GM12878 (cell line): Measurements from ENCODE around the gene ZMIZ1. TPM values are rescaled to one million over a fixed set of nuclear protein-coding genes. Genes with fewer than 3 reads are reported as not detected.

Experiments
- ATAC-seq: fragments of 200-7000 bp; cut with Tn5 transposase; 3 replicates; pipeline ENCODE4 v1.9.1; 2020; ENCODE audit warnings: mild to moderate bottlenecking, moderate library complexity
- BruUV-seq: library from RNA; stranded (reverse); fragments of 400-500 nt; replicated peaks from 2 replicates; lab custom pipeline; 2021; lab: Mats Ljungman, UMichigan
- CTCF ChIA-PET: fragments of 300-600 bp; sonication (Branson Sonifier 250); formaldehyde crosslinking; extraction: SDS; loops from one replicate; lab custom pipeline; 2021; ENCODE audit warnings: inconsistent platforms; lab: Yijun Ruan, JAX
- POLR2A ChIA-PET: fragments of 350-600 bp; formaldehyde crosslinking; extraction: SDS; loops from one replicate; lab custom pipeline; 2021; ENCODE audit warnings: inconsistent platforms; lab: Charles Lee
- RAD21 ChIA-PET: fragments of 300-600 bp; sonication (Branson Sonifier 250); formaldehyde crosslinking; loops from one replicate; lab custom pipeline; 2023; ENCODE audit warnings: antibody characterized with exemption; ENCODE audit not compliant: unreplicated experiment; lab: Charles Lee
- SMC1A ChIA-PET: fragments of 300-600 bp; sonication (Branson Sonifier 250); formaldehyde crosslinking; loops from one replicate; lab custom pipeline; 2023; ENCODE audit not compliant: unreplicated experiment, uncharacterized antibody; lab: Charles Lee
- DNase-seq: peaks from one replicate; pipeline ENCODE4 v3.0.0-alpha.2; 2011; ENCODE audit warnings: low read depth, low spot score
- FAIRE-seq: peaks from 3 replicates; lab custom pipeline; 2011; peaks lifted over from hg19 to GRCh38; lab: Jason Lieb, UNC
- H2AFZ ChIP-seq: 2 replicates; pipeline ENCODE4 v1.6.0; 2011; ENCODE audit warnings: low read depth, low read length, control low read depth; ENCODE audit not compliant: control insufficient read depth
- H3K27ac ChIP-seq: 2 replicates; pipeline ENCODE4 v1.5.1; 2011; ENCODE audit warnings: control low read depth; ENCODE audit not compliant: control insufficient read depth, insufficient read depth
- H3K27me3 ChIP-seq, 2 experiments: replicated peaks in 1 of 2; 2 replicates each; pipeline versions ENCODE4 v1.6.0 to v1.6.1; 2011; ENCODE audit warnings: low read length in 1 of 2; ENCODE audit not compliant: control insufficient read depth in 2 of 2, insufficient read depth in 2 of 2
- H3K36me3 ChIP-seq, 2 experiments: 2 replicates each; pipeline ENCODE4 v1.5.1; 2011; ENCODE audit warnings: low read length in 1 of 2; ENCODE audit not compliant: control insufficient read depth in 2 of 2, insufficient read depth in 2 of 2
- H3K4me1 ChIP-seq: 2 replicates; pipeline ENCODE4 v1.6.1; 2011; ENCODE audit warnings: mild to moderate bottlenecking, low read length, moderate library complexity, mixed read lengths; ENCODE audit not compliant: control insufficient read depth, insufficient read depth
- H3K4me2 ChIP-seq: 2 replicates; pipeline ENCODE4 v1.6.0; 2011; ENCODE audit warnings: control low read depth; ENCODE audit not compliant: control insufficient read depth, insufficient read depth
- H3K4me3 ChIP-seq: fragments of 200-600 bp; sonication (generic); 2 replicates; pipeline ENCODE4 v1.5.1; 2016
- H3K79me2 ChIP-seq: 2 replicates; pipeline ENCODE4 v1.6.0; 2011; ENCODE audit warnings: low read length; ENCODE audit not compliant: control insufficient read depth, insufficient read depth
- H3K9ac ChIP-seq: 2 replicates; pipeline ENCODE4 v1.8.0; 2011; ENCODE audit warnings: low read length, control low read depth, mixed read lengths; ENCODE audit not compliant: control insufficient read depth, insufficient read depth
- H3K9me3 ChIP-seq: replicated peaks from 3 replicates; pipeline ENCODE4 v1.5.1; 2011; ENCODE audit warnings: mild to moderate bottlenecking, low read length; ENCODE audit not compliant: control insufficient read depth, insufficient read depth
- H4K20me1 ChIP-seq: 2 replicates; pipeline ENCODE4 v1.6.0; 2011; ENCODE audit not compliant: control insufficient read depth, insufficient read depth
- ASH2L ChIP-seq: fragments of 300-600, 200-600 bp; sonication (generic); IDR thresholded peaks from 2 replicates; pipeline ENCODE4 v1.6.1; 2017; ENCODE audit warnings: low read depth, mild to moderate bottlenecking, borderline replicate concordance
- BHLHE40 ChIP-seq, 2 experiments: fragments of 450-650 bp in 1 of 2; IDR thresholded peaks; 2 replicates each; pipeline ENCODE4 v1.6.1; 2011 to 2017; ENCODE audit warnings: low read depth in 2 of 2, borderline replicate concordance in 1 of 2, improper control_type of control experiment in 1 of 2, low read length in 1 of 2, mild to moderate bottlenecking in 1 of 2
- CBX5 ChIP-seq: sonication (generic); IDR thresholded peaks from 2 replicates; pipeline ENCODE4 v1.6.1; 2016; ENCODE audit warnings: low read depth, moderate library complexity, mild to moderate bottlenecking, inconsistent platforms
- E4F1 ChIP-seq: fragments of 450-650 bp; IDR thresholded peaks from 2 replicates; pipeline ENCODE4 v1.6.1; 2018; ENCODE audit warnings: borderline replicate concordance, mild to moderate bottlenecking; ENCODE audit not compliant: partially characterized antibody
- ETV6 ChIP-seq, 2 experiments: fragments of 450-650 bp in 1 of 2; IDR thresholded peaks in 1 of 2; conservative IDR thresholded peaks in 1 of 2; 2 replicates each; pipeline ENCODE4 v1.6.1; 2014; ENCODE audit warnings: antibody characterized with exemption in 1 of 2, borderline replicate concordance in 1 of 2, low read depth in 1 of 2, mild to moderate bottlenecking in 1 of 2, moderate library complexity in 1 of 2
- HCFC1 ChIP-seq: fragments of 150-350 bp; IDR thresholded peaks from 2 replicates; pipeline ENCODE4 v1.6.1; 2014; ENCODE audit warnings: low read length
- STAT3 ChIP-seq: IDR thresholded peaks from 2 replicates; pipeline ENCODE4 v1.6.1; 2011; ENCODE audit warnings: low read depth, low read length, improper control_type of control experiment
- TBL1XR1 ChIP-seq: IDR thresholded peaks from 2 replicates; pipeline ENCODE4 v1.6.1; 2012; ENCODE audit warnings: low read depth, low read length, improper control_type of control experiment
- TCF12 ChIP-seq: IDR thresholded peaks from 2 replicates; pipeline ENCODE4 v1.6.1; 2011; ENCODE audit warnings: low read depth, mild to moderate bottlenecking, low read length
- YBX1 ChIP-seq: fragments of 450-650 bp; IDR thresholded peaks from 2 replicates; pipeline ENCODE4 v1.6.1; 2016; ENCODE audit warnings: antibody characterized with exemption
- WGBS: methylation state at CpG from one replicate; pipeline ENCODE4 v1.1.6; 2016; ENCODE audit warnings: low lambda C conversion rate; ENCODE audit not compliant: insufficient replicate concordance, insufficient coverage; ENCODE audit errors: missing lambda C conversion rate; 5-methylcytosine and 5-hydroxymethylcytosine counted together
- in situ Hi-C: fragments of 300-500 bp; cut with MboI; formaldehyde crosslinking; loops from 9 replicates; pipeline ENCODE4 v1.14.3; 2018; ENCODE audit warnings: mixed read lengths
- intact Hi-C: fragments of 100-400 bp; cut with micrococcal nuclease; formaldehyde crosslinking; loops from one replicate; pipeline ENCODE4 v1.14.2; 2022; ENCODE audit not compliant: unreplicated experiment
- polyA plus RNA-seq, 11 experiments: library from polyadenylated mRNA; depleted of rRNA in 4 of 11; unstranded in 6 of 11; stranded (reverse) in 5 of 11; fragments of >200 nt; fragmentation: Nextera tagmentation in 4 of 11; fragmentation: Illumina TruSeq in 1 of 11; extraction: Ambion mirVana in 4 of 11; extraction: Trizol in 1 of 11; gene quantifications; 1 replicate in 1 of 11; 2 replicates in 10 of 11; pipeline versions ENCODE4 v1.2.1 to v1.2.3, GENCODE V29; 2011 to 2016; ENCODE audit warnings: inconsistent platforms in 2 of 11, missing spikeins in 2 of 11, low read depth in 1 of 11
- total RNA-seq, 4 experiments: library from RNA; depleted of rRNA in 3 of 4; stranded (reverse); fragments of >200 nt in 3 of 4; fragmentation: Illumina TruSeq in 1 of 4; extraction: Trizol in 1 of 4; gene quantifications; 2 replicates each; pipeline versions ENCODE4 v1.2.1 to v1.2.3, GENCODE V29; 2013 to 2021

The ZMIZ1 gene
- total and polyA plus RNA-seq, 10 of the 15 experiments (the other 5 are each of a cell fraction or from before 2014, with no cell fraction given): 3.1 to 82.3 (median 14.9) TPM

GRCh38 chr10:79147796-79148451 lies 79.2 kb downstream of the ZMIZ1 start:
- no peak overlapping the region for H3K27ac ChIP-seq

More at GRCh38 chr10:79147796-79148451, 79.2 kb downstream of the ZMIZ1 start:
- ChIA-PET POLR2A (no interaction called here), RAD21 (no interaction called here), CTCF (interaction anchor here (1.0 kb wide), 1 partner anchor 54 kb away, joined by 3 read pairs; no protein-coding TSS in a partner anchor), SMC1A (no interaction called here)
- Histone ChIP-seq H3K36me3 (no peaks in the 10 kb centered on the region; a peak in 1 of 4 replicates), H2AFZ (no peak overlapping the region), H3K4me1 (peaks cover 10% of the 10 kb centered on the region), H3K27me3 (no peaks in the 10 kb centered on the region), H4K20me1 (no peaks in the 10 kb centered on the region), H3K9me3 (no peaks in the 10 kb centered on the region), H3K4me3 (no peak overlapping the region), H3K79me2 (no peaks in the 10 kb centered on the region), H3K9ac (no peak overlapping the region), H3K4me2 (no peak overlapping the region)
- no TSS peak for BruUV-seq
- no peak for FAIRE-seq
- ATAC-seq: no peak
- in situ Hi-C loops: no loop called here
- TF ChIP-seq TCF12 (0 out of 2 replicates have a peak, but pooled peaks have one; percentile 20), CBX5 (no peak), ASH2L (no peak), HCFC1 (no peak), BHLHE40 (IDR thresholded peaks at IDR 0.05; ENCODE audit: borderline replicate concordance in 1 of 2, low read depth in 2 of 2, low read length in 1 of 2) (no peak), ETV6 (conservative IDR thresholded peaks at IDR 0.05 in 1 of 2, IDR thresholded peaks at IDR 0.05 in 1 of 2; ENCODE audit: borderline replicate concordance in 1 of 2, low read depth in 1 of 2) (0 out of 4 replicates have a peak, but pooled peaks of 1 of the 2 experiments have one; percentile 14), E4F1 (no peak), YBX1 (no peak), TBL1XR1 (no peak), STAT3 (no peak)
- intact Hi-C loops: no loop called here
- WGBS: 42% methylated on average over 7 of the region's 7 CpGs
- DNase-seq: no peak
